OCI-LY3 (cell line): Measurements from ENCODE around the gene TOP1.
"Not testable (repeated sequence)": the region's sequence is repeated elsewhere in the genome, so short reads cannot be mapped to it uniquely, and the experiment has no call there.

Source experiments
- H2AFZ ChIP-seq: fragments of 200-600, 300-600 bp; shearing (Covaris generic); 2 replicates; pipeline ENCODE4 v1.6.0; 2014; ENCODE audit warnings: antibody characterized with exemption, low read depth, low read length
- H3K27ac ChIP-seq: fragments of 200-600, 300-600 bp; sonication (generic); 2 replicates; pipeline ENCODE4 v1.5.1; 2014; ENCODE audit warnings: mild to moderate bottlenecking, low read length, moderate library complexity, mixed read lengths
- H3K27me3 ChIP-seq: fragments of 200-600, 300-600 bp; sonication (generic); 2 replicates; pipeline ENCODE4 v1.6.1; 2014; ENCODE audit warnings: low read depth, low read length, mixed read lengths
- H3K36me3 ChIP-seq: fragments of 200-600, 300-600 bp; sonication (generic); replicated peaks from 2 replicates; pipeline ENCODE3; 2014; ENCODE audit warnings: low read depth, low read length, mixed read lengths
- H3K4me1 ChIP-seq: fragments of 300-600, 200-600 bp; sonication (generic); 2 replicates; pipeline ENCODE4 v1.6.1; 2014; ENCODE audit warnings: low read length, mixed read lengths
- H3K4me2 ChIP-seq: fragments of 200-600, 300-600 bp; sonication (generic); 2 replicates; pipeline ENCODE4 v1.6.1; 2014; ENCODE audit warnings: low read length, mixed read lengths
- H3K4me3 ChIP-seq: fragments of 300-600, 200-600 bp; sonication (generic); 2 replicates; pipeline ENCODE4 v1.5.1; 2014; ENCODE audit warnings: antibody characterized with exemption, mild to moderate bottlenecking, low read length, moderate library complexity
- H3K79me2 ChIP-seq: fragments of 300-600, 200-600 bp; shearing (Covaris generic); 2 replicates; pipeline ENCODE4 v1.6.1; 2014; ENCODE audit warnings: mild to moderate bottlenecking, low read length, mixed read lengths
- H3K9ac ChIP-seq: fragments of 300-600, 200-600 bp; shearing (Covaris generic); 2 replicates; pipeline ENCODE4 v1.6.0; 2014; ENCODE audit warnings: mild to moderate bottlenecking, low read length, moderate library complexity
- H3K9me3 ChIP-seq: fragments of 200-600, 300-600 bp; shearing (Covaris generic); 2 replicates; pipeline ENCODE4 v1.6.1; 2014; ENCODE audit warnings: low read length, mixed read lengths; ENCODE audit not compliant: insufficient read depth
- H4K20me1 ChIP-seq: fragments of 200-600, 300-600 bp; sonication (generic); 2 replicates; pipeline ENCODE4 v1.6.1; 2016; ENCODE audit warnings: low read length, mixed read lengths; ENCODE audit not compliant: insufficient read depth
- CTCF ChIP-seq: fragments of 200-600, 300-600 bp; sonication (generic); IDR thresholded peaks from 2 replicates; pipeline ENCODE4 v1.5.1; 2014; ENCODE audit warnings: antibody characterized with exemption, low read length, low read depth
- EZH2phosphoT487 ChIP-seq: fragments of 200-600 bp; shearing (Covaris generic); IDR thresholded peaks from 2 replicates; pipeline ENCODE4 v1.6.1; 2018; ENCODE audit warnings: antibody characterized with exemption, mixed run types, low read depth

The TOP1 gene

GRCh38 chr20:41124451-41125094 lies 96.0 kb downstream of the TOP1 start:
- H3K9me3 ChIP-seq = no peaks in the 10 kb centered on the region

GRCh38 chr20:41125530-41126457 lies 97.2 kb downstream of the TOP1 start:
- no peak overlapping the region for H3K4me3 ChIP-seq
- no peaks in the 10 kb centered on the region for H3K79me2 ChIP-seq
- H2AFZ ChIP-seq = no peak overlapping the region
- no peaks in the 10 kb centered on the region for H3K27me3 ChIP-seq
- TF ChIP-seq EZH2phosphoT487 (no peak), CTCF (no peak)
- H4K20me1 ChIP-seq = peaks cover 4% of the 10 kb centered on the region; the same call in 1 of the 2 replicates
- H3K27ac ChIP-seq = no peak overlapping the region
- no peak overlapping the region for H3K4me2 ChIP-seq
- H3K9me3 ChIP-seq = no peaks in the 10 kb centered on the region
- H3K9ac ChIP-seq = no peak overlapping the region
- peaks cover 63% of the 10 kb centered on the region for H3K36me3 ChIP-seq
- H3K4me1 ChIP-seq = no peaks in the 10 kb centered on the region

More at GRCh38 chr20:41124451-41125094, 96.0 kb downstream of the TOP1 start:
- no peak overlapping the region for H3K27ac ChIP-seq
- peaks cover 68% of the 10 kb centered on the region for H3K36me3 ChIP-seq
- TF ChIP-seq EZH2phosphoT487 (no peak), CTCF (no peak)
- H3K9ac ChIP-seq = no peak overlapping the region
- H4K20me1 ChIP-seq = peaks cover 4% of the 10 kb centered on the region; the same call in 1 of the 2 replicates
- no peak overlapping the region for H3K4me3 ChIP-seq
- H3K4me1 ChIP-seq = no peaks in the 10 kb centered on the region
- H2AFZ ChIP-seq = no peak overlapping the region
- H3K79me2 ChIP-seq = no peaks in the 10 kb centered on the region
- H3K4me2 ChIP-seq = no peak overlapping the region
- H3K27me3 ChIP-seq = no peaks in the 10 kb centered on the region

GRCh38 chr20:41126719-41127118 lies 98.1 kb downstream of the TOP1 start:
- TF ChIP-seq CTCF = no peak
- H3K4me2 ChIP-seq = no peak overlapping the region
- no peaks in the 10 kb centered on the region for H3K79me2 ChIP-seq
- H3K4me1 ChIP-seq = peaks cover 8% of the 10 kb centered on the region
- no peak overlapping the region for H3K4me3 ChIP-seq
- no peak overlapping the region for H3K27ac ChIP-seq
- H2AFZ ChIP-seq = no peak overlapping the region
- peaks cover 4% of the 10 kb centered on the region; the same call in 1 of the 2 replicates for H4K20me1 ChIP-seq
- H3K36me3 ChIP-seq = peaks cover 54% of the 10 kb centered on the region
- no peak overlapping the region for H3K9ac ChIP-seq
- H3K9me3 ChIP-seq = no peaks in the 10 kb centered on the region
- no peaks in the 10 kb centered on the region for H3K27me3 ChIP-seq

- H3K27ac ChIP-seq, H3K9ac ChIP-seq, H3K79me2 ChIP-seq, H3K4me3 ChIP-seq, H3K4me2 ChIP-seq, H2AFZ ChIP-seq, H4K20me1 ChIP-seq, H3K27me3 ChIP-seq, H3K9me3 ChIP-seq: not testable (repeated sequence)
- Histone ChIP-seq H3K4me1 (peaks cover 12% of the 10 kb centered on the region), H3K36me3 (peaks cover 39% of the 10 kb centered on the region)
Observed at GRCh38 chr20:41128317-41128716, 99.7 kb downstream of the TOP1 start.
